GM13976 (cell line): ENCODE measurements around the gene PISD.
"Not testable (repeated sequence)": the region's sequence is repeated elsewhere in the genome, so short reads cannot be mapped to it uniquely, and the experiment has no call there.

ENCODE experiments used
- DNase-seq: peaks from one replicate; pipeline ENCODE4 v3.0.0; 2012; ENCODE audit warnings: low spot score
- CTCF ChIP-seq: IDR thresholded peaks from 2 replicates; pipeline ENCODE4 v1.5.1; 2012; ENCODE audit warnings: borderline replicate concordance, mild to moderate bottlenecking; ENCODE audit not compliant: insufficient read depth; ENCODE audit errors: extremely low read depth, missing control alignments, control extremely low read depth
- in situ Hi-C: fragments of 300-500 bp; cut with MboI; formaldehyde crosslinking; loops from one replicate; pipeline ENCODE4 v1.12.0; 2022; ENCODE audit warnings: low sequenced_read_pairs, mixed read lengths, inconsistent platforms; ENCODE audit not compliant: unreplicated experiment

The PISD gene

GRCh38 chr22:31604746-31605705 lies 57.0 kb downstream of the PISD start:
- in situ Hi-C loops, result no loop called here
- TF ChIP-seq CTCF, result no peak
- DNase-seq, result no peak

DNA sequence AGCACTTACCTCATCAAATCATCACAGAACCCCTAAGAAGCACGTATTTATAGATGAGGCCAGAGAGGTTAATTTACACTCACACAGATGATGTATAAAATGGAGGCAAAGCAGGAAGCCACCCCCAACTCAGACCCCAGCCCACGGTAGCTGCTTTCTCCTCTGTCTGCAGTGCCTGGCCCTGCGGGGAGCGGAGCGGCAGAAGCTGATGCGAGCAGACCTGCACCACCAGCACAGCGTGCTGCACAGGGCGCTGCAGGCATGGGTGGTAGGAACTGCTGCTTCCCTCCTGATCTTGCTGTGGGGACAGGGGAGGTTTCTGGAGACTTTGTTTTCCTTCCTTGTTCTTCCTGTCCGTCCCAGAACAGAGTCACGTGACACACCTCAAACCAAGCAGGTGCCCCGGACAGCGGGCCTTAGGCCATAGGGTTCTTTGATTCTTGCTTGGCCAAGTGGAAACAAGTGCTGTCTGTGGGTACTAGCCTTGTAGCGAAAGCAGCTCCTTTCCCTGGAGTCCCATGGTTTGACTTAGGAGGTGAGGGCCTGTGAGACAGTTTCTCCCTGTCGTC lies 57.8 kb downstream of the PISD start:
- in situ Hi-C loops, result no loop called here
- DNase-seq, result no peak
- no peak for TF ChIP-seq CTCF

DNA sequence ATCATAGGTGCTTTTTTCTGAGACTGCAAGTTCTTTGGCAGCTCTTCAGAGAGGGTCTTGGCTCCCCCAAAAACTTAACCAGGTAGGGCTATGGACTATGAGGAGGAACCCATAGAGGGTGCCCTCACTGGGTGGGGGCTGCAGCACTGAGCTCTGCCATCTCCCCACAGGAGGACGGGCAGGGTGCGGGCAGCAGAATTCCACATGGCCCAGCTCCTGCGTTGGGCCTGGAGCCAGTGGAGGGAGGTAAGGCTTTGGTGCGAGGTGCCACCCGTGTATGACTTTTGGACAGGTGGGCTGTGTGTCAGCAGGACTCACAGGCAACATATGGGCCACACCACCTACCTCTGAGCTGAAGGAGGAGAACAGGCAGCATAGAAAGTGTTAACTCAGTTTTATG lies 58.4 kb downstream of the PISD start:
- no peak for TF ChIP-seq CTCF
- DNase-seq, result no peak
- in situ Hi-C loops, result no loop called here

- in situ Hi-C loops, result no loop called here
- no peak for DNase-seq
- TF ChIP-seq CTCF, result no peak
Observed at GRCh38 chr22:31603081-31603525, 58.9 kb downstream of the PISD start.

- DNase-seq, result no peak
- in situ Hi-C loops, result no loop called here
- no peak for TF ChIP-seq CTCF
Observed at GRCh38 chr22:31602259-31602952, 59.6 kb downstream of the PISD start.

- in situ Hi-C loops, result no loop called here
- no peak for DNase-seq
- TF ChIP-seq CTCF, result no peak
Observed at GRCh38 chr22:31595271-31595670, 66.7 kb downstream of the PISD start.

GRCh38 chr22:31590161-31590560 lies 71.9 kb downstream of the PISD start:
- DNase-seq, in situ Hi-C loops: not testable (repeated sequence)
